OCI-LY3 (cell line): ENCODE measurements around the gene INSYN1.

ENCODE experiments used
- EZH2phosphoT487 ChIP-seq: fragments of 200-600 bp; shearing (Covaris generic); IDR thresholded peaks from 2 replicates; pipeline ENCODE4 v1.6.1; 2018; ENCODE audit warnings: antibody characterized with exemption, mixed run types, low read depth
- TF ChIP-seq, protein P1 (sequence below): fragments of 200-600, 300-600 bp; sonication (generic); IDR thresholded peaks from 2 replicates; pipeline ENCODE4 v1.5.1; 2014; ENCODE audit warnings: antibody characterized with exemption, low read length, low read depth

DNA sequence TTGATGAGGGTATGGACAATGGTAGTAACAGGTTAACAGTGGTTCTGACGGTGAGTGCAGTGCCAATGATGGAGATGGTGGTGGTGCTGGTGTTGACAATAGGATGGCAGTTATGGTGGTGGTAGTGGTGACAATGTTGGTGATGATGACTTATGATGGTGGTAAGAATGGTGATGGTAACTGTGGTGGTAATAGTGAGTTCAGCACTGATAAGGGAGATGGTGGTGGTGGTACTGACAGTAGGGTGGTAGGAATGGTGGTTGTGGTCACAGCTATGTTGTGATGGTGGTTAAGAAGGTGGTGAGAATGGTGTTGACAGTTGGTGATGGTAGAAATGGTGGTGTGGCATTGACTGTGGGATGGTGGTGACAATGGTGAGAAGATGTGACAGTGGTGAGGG, 13.4 kb upstream of the INSYN1 start:
- TF ChIP-seq EZH2phosphoT487 = no peak
- TF ChIP-seq, protein P1, sequence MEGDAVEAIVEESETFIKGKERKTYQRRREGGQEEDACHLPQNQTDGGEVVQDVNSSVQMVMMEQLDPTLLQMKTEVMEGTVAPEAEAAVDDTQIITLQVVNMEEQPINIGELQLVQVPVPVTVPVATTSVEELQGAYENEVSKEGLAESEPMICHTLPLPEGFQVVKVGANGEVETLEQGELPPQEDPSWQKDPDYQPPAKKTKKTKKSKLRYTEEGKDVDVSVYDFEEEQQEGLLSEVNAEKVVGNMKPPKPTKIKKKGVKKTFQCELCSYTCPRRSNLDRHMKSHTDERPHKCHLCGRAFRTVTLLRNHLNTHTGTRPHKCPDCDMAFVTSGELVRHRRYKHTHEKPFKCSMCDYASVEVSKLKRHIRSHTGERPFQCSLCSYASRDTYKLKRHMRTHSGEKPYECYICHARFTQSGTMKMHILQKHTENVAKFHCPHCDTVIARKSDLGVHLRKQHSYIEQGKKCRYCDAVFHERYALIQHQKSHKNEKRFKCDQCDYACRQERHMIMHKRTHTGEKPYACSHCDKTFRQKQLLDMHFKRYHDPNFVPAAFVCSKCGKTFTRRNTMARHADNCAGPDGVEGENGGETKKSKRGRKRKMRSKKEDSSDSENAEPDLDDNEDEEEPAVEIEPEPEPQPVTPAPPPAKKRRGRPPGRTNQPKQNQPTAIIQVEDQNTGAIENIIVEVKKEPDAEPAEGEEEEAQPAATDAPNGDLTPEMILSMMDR = no peak
